ENCODE results near the gene CDON.
"Not testable (repeated sequence)": the region's sequence is repeated elsewhere in the genome, so short reads cannot be mapped to it uniquely, and the experiment has no call there.

CDON gene

GRCh38 chr11:125924384-125925007 lies 138.2 kb downstream of the CDON start:
- DNase-seq (ENCODE audit: low read depth), result no peak

GRCh38 chr11:125923633-125924032 lies 139.0 kb downstream of the CDON start:
- DNase-seq (ENCODE audit: low read depth), result no peak

GRCh38 chr11:125923012-125923579 lies 139.6 kb downstream of the CDON start:
- peak; percentile 48 for DNase-seq (ENCODE audit: low read depth)

GRCh38 chr11:125922156-125922555 lies 140.5 kb downstream of the CDON start:
- no peak for DNase-seq (ENCODE audit: low read depth)

- DNase-seq (ENCODE audit: low read depth), result no peak
These were observed 141.6 kb downstream of the CDON start for GRCh38 chr11:125921042-125921441.

GRCh38 chr11:125918140-125918840 lies 144.4 kb downstream of the CDON start:
- DNase-seq (ENCODE audit: low read depth), result no peak

- no peak for DNase-seq (ENCODE audit: low read depth)
These were observed 145.9 kb downstream of the CDON start for GRCh38 chr11:125916683-125917347.

- DNase-seq (ENCODE audit: low read depth), result not testable (repeated sequence)
These were observed 148.1 kb downstream of the CDON start for GRCh38 chr11:125914601-125915000.

- DNase-seq (ENCODE audit: low read depth), result no peak
These were observed 152.3 kb downstream of the CDON start for GRCh38 chr11:125910226-125910849.
